MM.1S (cell line): ENCODE measurements around the gene LHX5.
A peak's percentile ranks its signal among the peaks of the same experiment; 100 is the strongest.

Experiments
- DNase-seq: peaks from one replicate; pipeline ENCODE4 v3.0.0-alpha.2; 2015
- H2AFZ ChIP-seq: fragments of 300-600 bp; sonication (generic); 2 replicates; pipeline ENCODE4 v1.6.0; 2016; ENCODE audit warnings: antibody characterized with exemption, low read length
- H3F3A ChIP-seq: fragments of 300-600 bp; sonication (generic); 2 replicates; pipeline ENCODE4 v1.6.1; 2016; ENCODE audit warnings: mild to moderate bottlenecking, antibody characterized with exemption, low read length, moderate library complexity, mixed read lengths; ENCODE audit not compliant: insufficient read depth
- H3K27ac ChIP-seq: fragments of 300-600 bp; sonication (generic); 2 replicates; pipeline ENCODE4 v1.5.1; 2016; ENCODE audit warnings: mild to moderate bottlenecking, low read length
- H3K27me3 ChIP-seq: fragments of 300-600 bp; sonication (generic); replicated peaks from 2 replicates; pipeline ENCODE4 v1.6.0; 2016; ENCODE audit warnings: low read length; ENCODE audit not compliant: insufficient read depth
- H3K36me3 ChIP-seq: fragments of 300-600 bp; sonication (generic); replicated peaks from 2 replicates; pipeline ENCODE4 v1.6.1; 2016; ENCODE audit warnings: mild to moderate bottlenecking, low read length, mixed read lengths; ENCODE audit not compliant: insufficient read depth
- H3K4me1 ChIP-seq: fragments of 300-600 bp; sonication (generic); 2 replicates; pipeline ENCODE4 v1.6.1; 2016; ENCODE audit warnings: low read length, mixed read lengths
- H3K4me2 ChIP-seq: fragments of 300-600 bp; sonication (generic); 2 replicates; pipeline ENCODE4 v1.6.0; 2016; ENCODE audit warnings: low read depth, low read length
- H3K4me3 ChIP-seq: fragments of 300-600 bp; sonication (generic); 2 replicates; pipeline ENCODE4 v1.5.1; 2016; ENCODE audit warnings: low read length, mixed read lengths
- H3K79me2 ChIP-seq: fragments of 300-600 bp; sonication (generic); 2 replicates; pipeline ENCODE4 v1.6.1; 2016; ENCODE audit warnings: mixed run types, low read length, mixed read lengths
- H3K9ac ChIP-seq: fragments of 300-600 bp; sonication (generic); 2 replicates; pipeline ENCODE4 v1.6.1; 2016; ENCODE audit warnings: low read length, mixed read lengths
- H3K9me2 ChIP-seq: fragments of 300-600 bp; sonication (generic); replicated peaks from 2 replicates; pipeline ENCODE4 v1.6.1; 2016; ENCODE audit warnings: mild to moderate bottlenecking, low read length, mixed read lengths; ENCODE audit not compliant: insufficient read depth
- H3K9me3 ChIP-seq: fragments of 300-600 bp; sonication (generic); replicated peaks from 2 replicates; pipeline ENCODE4 v1.6.1; 2016; ENCODE audit warnings: mild to moderate bottlenecking, low read length, mixed read lengths; ENCODE audit not compliant: insufficient read depth
- H4K20me1 ChIP-seq: fragments of 300-600 bp; sonication (generic); 2 replicates; pipeline ENCODE4 v1.6.1; 2016; ENCODE audit warnings: mild to moderate bottlenecking, low read length, moderate library complexity, mixed read lengths; ENCODE audit not compliant: insufficient read depth
- CTCF ChIP-seq: fragments of 300-600 bp; sonication (generic); IDR thresholded peaks from 2 replicates; pipeline ENCODE4 v1.5.1; 2016; ENCODE audit warnings: antibody characterized with exemption, low read length, mixed read lengths
- EZH2 ChIP-seq: fragments of 300-600 bp; sonication (generic); optimal IDR thresholded peaks from 2 replicates; pipeline ENCODE3; 2017; ENCODE audit warnings: low read depth, mild to moderate bottlenecking, antibody characterized with exemption, low read length, mixed read lengths
- EZH2phosphoT487 ChIP-seq: fragments of 300-600 bp; sonication (generic); IDR thresholded peaks from 2 replicates; pipeline ENCODE4 v1.6.1; 2018; ENCODE audit warnings: antibody characterized with exemption, low read length

LHX5 gene

GRCh38 chr12:113422030-113422885, 49.4 kb downstream of the LHX5 start, which contains the start of gene SDSL:
Gene SDSL (plus strand): TSS chr12:113422380. CDS start chr12:113427983, 5,603 bp downstream.
- H3K4me3 ChIP-seq: peak within 1 kb of the TSS; percentile 73
- peak within 1 kb of the TSS; percentile 88 for H3K9ac ChIP-seq
- no peaks in the 10 kb centered on the region for H3K4me1 ChIP-seq
- no peaks in the 10 kb centered on the region; the same call in none of the 2 replicates for H3K79me2 ChIP-seq
- peak within 1 kb of the TSS; percentile 72 for H2AFZ ChIP-seq
- H3K4me2 ChIP-seq: peak within 1 kb of the TSS; percentile 63
- peak; percentile 64 for DNase-seq
- H3K9me2 ChIP-seq: no peaks in the 10 kb centered on the region
- H3K36me3 ChIP-seq: no peaks in the 10 kb centered on the region
- no peaks in the 10 kb centered on the region for H3K9me3 ChIP-seq
- TF ChIP-seq EZH2 (no peak), EZH2phosphoT487 (no peak), CTCF (no peak)
- peaks cover 6% of the 10 kb centered on the region; the same call in 1 of the 2 replicates for H3F3A ChIP-seq
- peak within 1 kb of the TSS; percentile 80; the same call in 1 of the 2 replicates for H3K27ac ChIP-seq
- no peaks in the 10 kb centered on the region for H4K20me1 ChIP-seq
- H3K27me3 ChIP-seq: no peaks in the 10 kb centered on the region

- Histone ChIP-seq H3K4me2 (no peak overlapping the region), H3K36me3 (no peaks in the 10 kb centered on the region), H4K20me1 (no peaks in the 10 kb centered on the region), H3K9me3 (no peaks in the 10 kb centered on the region), H3K9me2 (no peaks in the 10 kb centered on the region), H3K4me3 (no peak overlapping the region), H3K27ac (no peak overlapping the region), H3K9ac (no peak overlapping the region), H3K27me3 (no peaks in the 10 kb centered on the region), H3K4me1 (no peaks in the 10 kb centered on the region), H3F3A (peaks cover 6% of the 10 kb centered on the region; the same call in 1 of the 2 replicates), H2AFZ (no peak overlapping the region), H3K79me2 (no peaks in the 10 kb centered on the region; the same call in none of the 2 replicates)
- no peak for TF ChIP-seq CTCF
- no peak for TF ChIP-seq EZH2phosphoT487
- no peak for TF ChIP-seq EZH2
- no peak for DNase-seq
Observed at GRCh38 chr12:113420996-113421595, 50.6 kb downstream of the LHX5 start.

- no peaks in the 10 kb centered on the region for H3K9me3 ChIP-seq
- TF ChIP-seq EZH2 (no peak), CTCF (no peak), EZH2phosphoT487 (no peak)
Observed at GRCh38 chr12:113418213-113418879, 53.3 kb downstream of the LHX5 start.

More at GRCh38 chr12:113418213-113418879, 53.3 kb downstream of the LHX5 start:
- H3K9ac ChIP-seq: no peak overlapping the region
- H3K27me3 ChIP-seq: no peaks in the 10 kb centered on the region
- H3K4me1 ChIP-seq: no peaks in the 10 kb centered on the region
- no peaks in the 10 kb centered on the region for H3K36me3 ChIP-seq
- no peak overlapping the region for H2AFZ ChIP-seq
- H4K20me1 ChIP-seq: no peaks in the 10 kb centered on the region
- H3K79me2 ChIP-seq: no peaks in the 10 kb centered on the region; the same call in none of the 2 replicates
- no peak overlapping the region for H3K4me2 ChIP-seq
- no peak overlapping the region for H3K27ac ChIP-seq
- no peak for DNase-seq
- no peaks in the 10 kb centered on the region for H3K9me2 ChIP-seq
- H3K4me3 ChIP-seq: no peak overlapping the region
- peaks cover 6% of the 10 kb centered on the region; the same call in 1 of the 2 replicates for H3F3A ChIP-seq
